ENCODE results near the gene CHERP.

The CHERP gene

DNA sequence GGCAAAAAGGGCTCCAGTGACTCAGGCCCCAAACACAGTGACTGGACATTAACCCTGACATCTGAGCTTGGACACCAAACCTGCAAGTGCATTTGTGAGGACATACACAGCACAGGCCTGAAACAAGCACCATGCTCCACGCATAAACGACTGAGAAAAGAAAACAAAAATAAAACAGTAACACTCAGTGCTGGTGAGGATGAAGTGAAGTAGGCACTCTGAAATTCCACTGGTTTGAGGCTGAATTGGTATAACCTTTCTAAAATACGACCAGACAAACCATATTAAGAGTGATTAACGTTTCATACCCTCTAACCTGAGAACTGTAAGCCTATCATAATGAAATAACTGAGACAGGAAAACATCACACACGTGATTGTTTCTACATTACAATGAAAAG, 24.5 kb upstream of the CHERP start:
- Histone ChIP-seq H3K27me3 (no peaks in the 10 kb centered on the region), H3K4me1 (no peaks in the 10 kb centered on the region), H3K4me3 (ENCODE audit: low read depth, low read length) (no peak overlapping the region), H3K36me3 (peaks cover 49% of the 10 kb centered on the region), H3K9me3 (no peaks in the 10 kb centered on the region)
- DNase-seq = no peak
- TF ChIP-seq, protein P1, sequence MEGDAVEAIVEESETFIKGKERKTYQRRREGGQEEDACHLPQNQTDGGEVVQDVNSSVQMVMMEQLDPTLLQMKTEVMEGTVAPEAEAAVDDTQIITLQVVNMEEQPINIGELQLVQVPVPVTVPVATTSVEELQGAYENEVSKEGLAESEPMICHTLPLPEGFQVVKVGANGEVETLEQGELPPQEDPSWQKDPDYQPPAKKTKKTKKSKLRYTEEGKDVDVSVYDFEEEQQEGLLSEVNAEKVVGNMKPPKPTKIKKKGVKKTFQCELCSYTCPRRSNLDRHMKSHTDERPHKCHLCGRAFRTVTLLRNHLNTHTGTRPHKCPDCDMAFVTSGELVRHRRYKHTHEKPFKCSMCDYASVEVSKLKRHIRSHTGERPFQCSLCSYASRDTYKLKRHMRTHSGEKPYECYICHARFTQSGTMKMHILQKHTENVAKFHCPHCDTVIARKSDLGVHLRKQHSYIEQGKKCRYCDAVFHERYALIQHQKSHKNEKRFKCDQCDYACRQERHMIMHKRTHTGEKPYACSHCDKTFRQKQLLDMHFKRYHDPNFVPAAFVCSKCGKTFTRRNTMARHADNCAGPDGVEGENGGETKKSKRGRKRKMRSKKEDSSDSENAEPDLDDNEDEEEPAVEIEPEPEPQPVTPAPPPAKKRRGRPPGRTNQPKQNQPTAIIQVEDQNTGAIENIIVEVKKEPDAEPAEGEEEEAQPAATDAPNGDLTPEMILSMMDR (IDR thresholded peaks at IDR 0.05; ENCODE audit: low read depth, low read length) = no peak

DNA sequence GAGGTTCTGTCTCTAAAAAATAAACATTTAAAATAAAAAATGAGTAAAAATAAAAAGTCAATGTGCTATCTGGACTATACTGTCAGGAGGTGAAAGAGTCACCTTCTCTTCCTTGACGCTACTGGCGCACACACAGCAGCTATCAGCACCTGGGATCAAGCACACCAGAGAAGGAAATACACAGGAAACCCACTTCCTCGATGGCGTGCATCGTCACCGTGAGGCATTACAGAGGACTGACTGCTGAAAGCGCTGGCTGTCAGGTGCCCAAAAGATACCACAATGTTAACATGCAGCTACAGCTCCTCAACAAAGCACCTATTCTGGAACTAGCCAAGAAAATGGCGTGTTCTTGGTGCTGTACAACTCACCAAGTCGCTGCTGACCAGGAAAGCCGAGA, 23.9 kb upstream of the CHERP start:
- H3K4me3 ChIP-seq (ENCODE audit: low read depth, low read length) = no peak overlapping the region
- H3K27me3 ChIP-seq = no peaks in the 10 kb centered on the region
- H3K4me1 ChIP-seq = no peaks in the 10 kb centered on the region
- H3K9me3 ChIP-seq = no peaks in the 10 kb centered on the region
- peaks cover 53% of the 10 kb centered on the region for H3K36me3 ChIP-seq
- no peak for DNase-seq
- TF ChIP-seq, protein P1 (IDR thresholded peaks at IDR 0.05; ENCODE audit: low read depth, low read length) = no peak

DNA sequence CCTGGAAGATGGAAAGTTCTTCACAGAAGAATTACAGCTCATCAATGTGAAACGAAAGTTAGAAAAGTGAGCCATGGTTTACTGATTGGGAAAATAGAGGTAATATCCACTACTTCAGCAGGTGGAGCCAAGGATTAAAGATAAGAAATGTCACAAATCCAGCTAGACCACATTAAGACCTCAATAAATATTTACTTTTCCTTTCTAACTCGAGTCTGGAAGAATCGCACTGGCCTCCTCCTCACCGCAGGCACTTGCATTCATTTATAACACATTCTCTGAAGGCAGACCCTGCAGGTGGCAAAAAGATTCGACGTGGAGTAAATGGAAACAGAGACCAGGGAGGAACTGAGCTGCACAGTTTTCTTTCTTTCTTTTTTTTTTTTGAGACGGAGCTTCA, 22.6 kb upstream of the CHERP start:
- Histone ChIP-seq H3K36me3 (peaks cover 53% of the 10 kb centered on the region), H3K4me3 (ENCODE audit: low read depth, low read length) (no peak overlapping the region), H3K4me1 (no peaks in the 10 kb centered on the region), H3K27me3 (no peaks in the 10 kb centered on the region), H3K9me3 (no peaks in the 10 kb centered on the region)
- TF ChIP-seq, protein P1 (IDR thresholded peaks at IDR 0.05; ENCODE audit: low read depth, low read length) = no peak
- DNase-seq = no peak

DNA sequence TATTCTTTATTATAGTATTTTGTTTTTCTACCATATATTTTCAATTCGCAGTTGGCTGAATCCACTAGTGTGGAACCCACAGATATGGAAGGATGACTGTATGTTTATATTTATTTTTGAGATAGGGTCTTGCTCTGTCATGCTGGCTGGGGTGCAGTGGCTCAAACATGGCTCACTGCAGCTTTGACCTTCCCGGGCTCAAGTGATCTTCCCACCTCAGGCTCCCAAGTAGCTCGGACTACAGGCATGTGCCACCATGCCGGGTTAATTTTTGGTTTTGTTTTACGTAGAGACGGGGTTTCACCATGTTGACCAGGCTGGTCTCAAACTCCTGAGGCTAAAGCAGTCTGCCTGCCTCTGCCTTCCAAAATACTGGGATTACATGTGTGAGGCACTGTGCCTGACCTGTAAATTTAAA, 20.4 kb upstream of the CHERP start:
- DNase-seq = no peak
- H3K9me3 ChIP-seq = no peaks in the 10 kb centered on the region

DNA sequence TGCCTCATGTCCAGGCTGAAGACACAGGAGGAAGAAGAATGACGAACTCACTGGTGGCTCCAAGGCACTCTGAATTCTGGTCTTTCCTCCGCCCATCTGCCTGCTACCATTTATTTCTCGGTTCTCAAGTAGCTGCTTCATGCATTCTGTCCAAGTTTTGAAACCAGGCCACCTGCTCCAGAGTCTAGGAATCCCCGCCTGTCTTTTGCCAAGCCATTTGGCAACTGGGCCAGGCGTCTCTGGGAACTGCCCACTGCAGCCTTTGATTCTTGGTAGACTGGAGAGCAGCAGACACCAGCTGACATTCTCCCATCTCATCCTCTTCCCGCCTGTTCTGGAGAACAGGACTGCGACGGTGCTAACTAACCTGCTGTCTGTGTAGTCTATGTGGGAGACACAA, 19.1 kb upstream of the CHERP start:
- peaks cover 43% of the 10 kb centered on the region for H3K36me3 ChIP-seq
- no peaks in the 10 kb centered on the region for H3K27me3 ChIP-seq
- no peaks in the 10 kb centered on the region for H3K9me3 ChIP-seq
- H3K4me3 ChIP-seq (ENCODE audit: low read depth, low read length) = no peak overlapping the region
- no peaks in the 10 kb centered on the region for H3K4me1 ChIP-seq
- TF ChIP-seq, protein P1 (IDR thresholded peaks at IDR 0.05; ENCODE audit: low read depth, low read length) = no peak
- no peak for DNase-seq

More for the DNA sequence above, 20.4 kb upstream of the CHERP start:
- no peaks in the 10 kb centered on the region for H3K4me1 ChIP-seq
- peaks cover 46% of the 10 kb centered on the region for H3K36me3 ChIP-seq
- H3K4me3 ChIP-seq (ENCODE audit: low read depth, low read length) = no peak overlapping the region
- TF ChIP-seq, protein P1 (IDR thresholded peaks at IDR 0.05; ENCODE audit: low read depth, low read length) = no peak
- H3K27me3 ChIP-seq = no peaks in the 10 kb centered on the region

DNA sequence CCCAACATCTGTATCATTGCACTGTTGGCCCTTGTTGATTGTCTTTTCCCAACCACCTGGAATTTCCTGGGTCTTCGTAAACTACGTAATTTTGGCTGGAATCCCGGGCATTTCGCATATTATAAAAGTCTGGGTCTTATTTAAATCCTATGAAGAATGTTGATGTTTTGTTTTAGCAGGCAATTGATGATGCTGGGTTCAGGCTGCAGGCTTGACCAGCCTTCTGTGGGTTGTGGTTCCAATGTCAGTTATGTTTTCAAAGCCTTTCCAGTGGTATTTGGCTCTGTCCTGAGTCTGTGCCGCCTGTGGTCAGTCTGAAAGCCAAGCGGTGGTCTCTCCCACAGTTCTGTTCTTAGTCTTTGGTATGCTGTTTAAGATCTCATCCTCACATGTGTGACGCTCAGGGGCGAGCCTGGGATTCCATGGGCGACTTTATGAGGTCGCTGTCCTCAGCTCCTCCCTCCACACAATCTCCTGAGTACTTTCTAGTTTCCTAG, 17.6 kb upstream of the CHERP start:
- no peak overlapping the region for H3K4me3 ChIP-seq (ENCODE audit: low read depth, low read length)
- no peaks in the 10 kb centered on the region for H3K9me3 ChIP-seq
- H3K27me3 ChIP-seq = no peaks in the 10 kb centered on the region
- peaks cover 38% of the 10 kb centered on the region for H3K36me3 ChIP-seq
- TF ChIP-seq, protein P1 (IDR thresholded peaks at IDR 0.05; ENCODE audit: low read depth, low read length) = no peak
- no peaks in the 10 kb centered on the region for H3K4me1 ChIP-seq
- DNase-seq = no peak
